IPS-20b (cell line): ENCODE measurements around the gene ZNF836.
A peak's percentile ranks its signal among the peaks of the same experiment; 100 is the strongest.

ENCODE experiments used
- H3K27ac ChIP-seq: one replicate; pipeline ENCODE4 v1.5.1; 2013; ENCODE audit warnings: low read length
- H3K27me3 ChIP-seq: 2 replicates; pipeline ENCODE4 v1.6.1; 2013; ENCODE audit warnings: mild to moderate bottlenecking, low read length, inconsistent platforms; ENCODE audit not compliant: insufficient read depth
- H3K36me3 ChIP-seq: 2 replicates; pipeline ENCODE4 v1.6.1; 2013; ENCODE audit warnings: low read depth, mild to moderate bottlenecking, inconsistent platforms, low read length, moderate library complexity; ENCODE audit not compliant: insufficient read depth
- H3K4me1 ChIP-seq: 2 replicates; pipeline ENCODE4 v1.6.1; 2013; ENCODE audit warnings: mild to moderate bottlenecking, control low read depth, inconsistent platforms, low read length, moderate library complexity; ENCODE audit not compliant: insufficient read depth
- H3K4me3 ChIP-seq: 2 replicates; pipeline ENCODE4 v1.5.1; 2013; ENCODE audit warnings: mild to moderate bottlenecking, low read length, inconsistent platforms
- H3K9ac ChIP-seq: 2 replicates; pipeline ENCODE4 v1.6.1; 2013; ENCODE audit warnings: low read depth, mild to moderate bottlenecking, inconsistent platforms, low read length, moderate library complexity
- H3K9me3 ChIP-seq: 2 replicates; pipeline ENCODE4 v1.6.1; 2013; ENCODE audit warnings: mild to moderate bottlenecking, low read depth, low read length, inconsistent platforms; ENCODE audit not compliant: insufficient read depth

Gene ZNF836

DNA sequence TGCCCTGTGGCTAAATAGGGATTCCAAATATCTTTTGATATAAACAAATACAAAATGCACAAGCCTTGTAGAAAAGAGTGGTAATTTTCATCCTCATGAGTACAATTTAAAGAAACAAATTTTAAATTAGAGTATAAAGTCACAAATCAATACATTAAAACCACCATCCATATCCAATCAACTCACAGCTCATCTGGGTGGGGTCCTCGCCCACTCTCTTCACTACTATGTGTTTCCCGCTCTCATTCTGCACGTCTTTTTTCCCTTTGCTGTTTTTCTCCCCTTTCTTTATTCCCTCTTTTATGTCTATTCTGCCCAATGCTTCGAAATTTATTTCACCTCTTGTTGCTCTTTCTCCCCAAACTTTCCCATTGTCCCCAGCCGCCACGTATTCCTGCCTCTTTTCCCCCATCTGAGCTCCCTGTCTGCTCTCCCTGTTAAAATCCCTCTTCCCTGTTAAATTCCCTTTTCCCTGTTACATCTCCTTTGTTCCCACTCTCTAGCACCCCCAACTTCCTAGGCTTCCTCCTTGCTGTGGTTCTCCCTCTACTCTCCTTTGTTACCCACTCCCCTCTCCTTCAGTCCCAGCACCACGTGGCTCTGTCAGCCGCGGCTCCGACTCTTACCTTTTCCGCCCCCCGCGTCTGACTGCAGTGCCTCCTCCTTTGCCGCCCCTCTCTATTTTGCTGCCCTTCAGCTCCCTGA lies 33.0 kb downstream of the ZNF836 start:
- H3K4me3 ChIP-seq, result peak overlapping the region; percentile 89
- H3K36me3 ChIP-seq, result peaks cover 20% of the 10 kb centered on the region
- peak overlapping the region; percentile 54 for H3K27ac ChIP-seq
- peaks cover 17% of the 10 kb centered on the region; the same call in 1 of the 2 replicates for H3K9me3 ChIP-seq
- H3K9ac ChIP-seq, result peak overlapping the region; percentile 93
- H3K4me1 ChIP-seq, result no peaks in the 10 kb centered on the region
- no peaks in the 10 kb centered on the region for H3K27me3 ChIP-seq

DNA sequence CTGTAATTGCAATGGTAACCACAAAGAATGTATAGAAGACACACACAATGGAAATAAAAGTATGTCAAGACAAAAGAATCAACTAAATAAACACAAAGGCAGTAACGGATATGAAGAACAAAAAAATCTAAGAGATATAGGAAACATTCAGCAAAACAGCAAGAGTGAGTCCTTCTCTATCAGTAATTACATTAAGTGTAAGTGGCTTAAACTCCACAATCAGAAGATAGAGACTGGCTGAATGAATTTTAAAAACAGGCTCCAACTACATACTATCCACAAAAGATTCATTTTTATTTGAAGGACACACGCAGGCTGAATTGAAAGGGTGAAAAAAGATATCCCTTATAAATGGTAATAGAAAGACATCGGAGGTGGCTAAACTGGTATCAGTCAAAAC lies 51.1 kb downstream of the ZNF836 start:
- Histone ChIP-seq H3K4me1 (no peaks in the 10 kb centered on the region), H3K36me3 (peaks cover 99% of the 10 kb centered on the region), H3K27ac (no peak overlapping the region), H3K27me3 (no peaks in the 10 kb centered on the region), H3K9ac (no peak overlapping the region), H3K4me3 (peak overlapping the region; percentile 9; the same call in 1 of the 2 replicates), H3K9me3 (peaks cover 98% of the 10 kb centered on the region)

DNA sequence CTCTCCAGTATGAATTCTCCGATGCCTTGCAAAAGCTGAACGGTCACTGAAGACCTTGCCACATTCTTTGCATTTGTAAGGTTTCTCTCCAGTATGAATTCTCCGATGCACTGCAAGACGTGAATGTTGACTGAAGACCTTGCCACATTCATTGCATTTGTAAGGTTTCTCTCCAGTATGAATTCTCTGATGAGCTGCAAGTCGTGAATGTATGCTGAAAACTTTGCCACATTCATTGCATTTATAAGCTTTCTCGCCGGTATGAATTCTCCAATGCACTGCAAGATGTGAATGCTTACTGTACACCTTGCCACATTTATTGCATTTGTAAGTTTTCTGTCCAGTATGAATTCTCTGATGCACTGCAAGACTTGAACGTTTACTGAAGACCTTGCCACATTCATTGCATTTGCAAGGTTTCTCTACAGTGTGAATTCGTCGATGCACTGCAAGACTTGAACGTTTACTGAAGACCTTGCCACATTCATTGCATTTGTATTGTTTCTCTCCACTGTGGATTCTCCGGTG lies 55.8 kb downstream of the ZNF836 start:
- Histone ChIP-seq H3K4me3 (peak overlapping the region; percentile 14), H3K9ac (no peak overlapping the region), H3K4me1 (no peaks in the 10 kb centered on the region), H3K9me3 (peaks cover 100% of the 10 kb centered on the region), H3K27ac (no peak overlapping the region), H3K27me3 (no peaks in the 10 kb centered on the region), H3K36me3 (peaks cover 75% of the 10 kb centered on the region)

DNA sequence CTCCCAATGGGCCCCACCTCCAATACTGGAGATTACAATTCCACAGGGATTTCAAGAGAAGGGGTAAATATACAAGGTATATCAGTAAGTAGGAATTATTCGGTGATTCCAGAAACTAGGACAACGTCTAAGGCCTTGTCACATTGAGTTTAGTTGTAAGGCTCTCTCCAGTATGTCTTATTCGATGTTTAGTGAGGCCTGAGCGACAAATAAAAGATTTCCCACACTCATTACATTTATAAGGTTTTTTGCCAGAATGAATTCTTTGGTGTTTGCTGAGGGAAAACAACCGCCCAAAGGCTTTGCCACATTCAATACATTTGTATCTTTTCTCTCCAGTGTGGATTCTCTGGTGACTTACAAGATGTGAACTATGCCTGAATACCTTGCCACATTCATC lies 56.7 kb downstream of the ZNF836 start:
- Histone ChIP-seq H3K36me3 (peaks cover 66% of the 10 kb centered on the region), H3K9me3 (peaks cover 99% of the 10 kb centered on the region), H3K9ac (no peak overlapping the region), H3K27ac (no peak overlapping the region), H3K27me3 (no peaks in the 10 kb centered on the region), H3K4me3 (peak overlapping the region; percentile 14), H3K4me1 (no peaks in the 10 kb centered on the region)

DNA sequence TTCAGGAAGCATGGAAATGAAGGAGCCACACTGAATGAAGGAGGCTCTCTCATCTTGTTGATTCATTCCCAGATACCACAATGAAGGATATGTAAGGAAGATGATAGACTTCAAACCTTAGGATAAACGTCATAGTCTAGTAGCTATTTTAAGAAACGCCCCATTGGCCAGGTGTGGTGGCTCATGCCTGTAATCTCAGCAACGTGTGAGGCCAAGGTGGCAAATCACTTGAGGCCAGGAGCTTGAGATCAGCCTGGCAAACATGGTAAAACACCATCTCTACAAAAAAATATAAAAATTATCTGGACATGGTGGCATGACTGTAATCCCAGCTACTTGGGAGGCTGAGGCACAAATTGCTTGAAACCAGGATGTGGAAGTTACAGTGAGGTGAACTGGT lies 58.8 kb downstream of the ZNF836 start:
- H3K4me1 ChIP-seq, result no peaks in the 10 kb centered on the region
- no peaks in the 10 kb centered on the region for H3K27me3 ChIP-seq
- H3K27ac ChIP-seq, result no peak overlapping the region
- H3K9me3 ChIP-seq, result peaks cover 95% of the 10 kb centered on the region
- no peak overlapping the region for H3K4me3 ChIP-seq
- H3K9ac ChIP-seq, result no peak overlapping the region
- peaks cover 46% of the 10 kb centered on the region for H3K36me3 ChIP-seq

DNA sequence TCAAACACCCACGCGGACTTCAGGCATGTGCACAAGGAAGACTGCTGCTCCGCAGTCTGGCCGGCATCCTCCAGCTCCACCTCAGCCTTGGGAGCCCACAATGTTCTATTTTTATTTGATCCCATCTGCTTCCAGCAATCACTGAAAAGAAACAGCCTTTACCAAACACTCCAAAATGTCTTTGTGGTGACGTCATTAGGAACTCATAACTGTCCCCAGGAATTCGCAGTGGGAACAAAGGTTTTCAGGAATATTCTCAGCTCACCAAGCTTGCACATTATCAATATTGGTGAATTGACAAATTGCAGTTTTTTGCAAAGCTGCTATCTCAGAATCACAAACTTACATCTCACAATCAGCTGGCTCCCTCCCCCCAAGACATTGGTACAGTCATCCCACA lies 60.6 kb downstream of the ZNF836 start:
- no peak overlapping the region for H3K4me3 ChIP-seq
- no peaks in the 10 kb centered on the region for H3K4me1 ChIP-seq
- H3K9ac ChIP-seq, result no peak overlapping the region
- H3K27me3 ChIP-seq, result no peaks in the 10 kb centered on the region
- peaks cover 27% of the 10 kb centered on the region for H3K36me3 ChIP-seq
- H3K27ac ChIP-seq, result no peak overlapping the region
- H3K9me3 ChIP-seq, result peaks cover 92% of the 10 kb centered on the region
